ENCODE data around the gene PPP1CA.

Gene PPP1CA

GRCh38 chr11:67379061-67380058 lies 22.3 kb downstream of the PPP1CA start:
- peak; percentile 59 for ATAC-seq
- H3K36me3 Mint-ChIP-seq (ENCODE audit: low read depth): no peaks in the 10 kb centered on the region
- peaks cover 30% of the 10 kb centered on the region for H3K4me1 Mint-ChIP-seq
- no peak for DNase-seq
- H3K27ac Mint-ChIP-seq: no peak overlapping the region
- H3K4me3 Mint-ChIP-seq: no peak overlapping the region
- peaks cover 5% of the 10 kb centered on the region for H3K27me3 Mint-ChIP-seq
- H3K9me3 Mint-ChIP-seq: no peaks in the 10 kb centered on the region

DNA sequence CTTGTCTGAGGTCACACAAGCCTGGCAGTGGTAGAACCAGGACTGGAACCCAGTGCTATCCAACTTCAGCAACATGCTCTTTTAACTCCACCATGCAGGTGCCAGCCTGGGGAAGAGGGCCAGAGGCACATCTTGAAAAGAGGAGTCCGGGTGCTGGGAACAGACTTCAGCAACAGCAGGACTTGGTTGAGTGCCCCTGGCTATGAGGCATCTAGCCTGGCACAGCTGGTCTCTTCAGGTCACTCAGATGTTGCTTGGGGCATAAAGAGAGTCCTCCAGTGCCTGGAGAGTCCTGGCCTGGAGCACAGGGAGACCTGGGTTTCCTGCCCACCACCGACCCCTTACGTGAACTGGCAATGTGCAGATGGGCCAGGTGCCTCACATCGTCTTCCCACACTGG lies 23.1 kb downstream of the PPP1CA start:
- no peak for ATAC-seq
- Mint-ChIP-seq H3K4me3 (no peak overlapping the region), H3K4me1 (peaks cover 36% of the 10 kb centered on the region), H3K36me3 (ENCODE audit: low read depth) (no peaks in the 10 kb centered on the region), H3K9me3 (no peaks in the 10 kb centered on the region), H3K27ac (peak overlapping the region; percentile 35), H3K27me3 (peaks cover 11% of the 10 kb centered on the region)
- DNase-seq: no peak

- Mint-ChIP-seq H3K27me3 (peaks cover 11% of the 10 kb centered on the region), H3K27ac (no peak overlapping the region), H3K9me3 (no peaks in the 10 kb centered on the region), H3K36me3 (ENCODE audit: low read depth) (no peaks in the 10 kb centered on the region), H3K4me1 (peaks cover 36% of the 10 kb centered on the region), H3K4me3 (no peak overlapping the region)
- ATAC-seq (no peak), DNase-seq (no peak)
These were observed 24.5 kb downstream of the PPP1CA start for GRCh38 chr11:67376873-67377808.

DNA sequence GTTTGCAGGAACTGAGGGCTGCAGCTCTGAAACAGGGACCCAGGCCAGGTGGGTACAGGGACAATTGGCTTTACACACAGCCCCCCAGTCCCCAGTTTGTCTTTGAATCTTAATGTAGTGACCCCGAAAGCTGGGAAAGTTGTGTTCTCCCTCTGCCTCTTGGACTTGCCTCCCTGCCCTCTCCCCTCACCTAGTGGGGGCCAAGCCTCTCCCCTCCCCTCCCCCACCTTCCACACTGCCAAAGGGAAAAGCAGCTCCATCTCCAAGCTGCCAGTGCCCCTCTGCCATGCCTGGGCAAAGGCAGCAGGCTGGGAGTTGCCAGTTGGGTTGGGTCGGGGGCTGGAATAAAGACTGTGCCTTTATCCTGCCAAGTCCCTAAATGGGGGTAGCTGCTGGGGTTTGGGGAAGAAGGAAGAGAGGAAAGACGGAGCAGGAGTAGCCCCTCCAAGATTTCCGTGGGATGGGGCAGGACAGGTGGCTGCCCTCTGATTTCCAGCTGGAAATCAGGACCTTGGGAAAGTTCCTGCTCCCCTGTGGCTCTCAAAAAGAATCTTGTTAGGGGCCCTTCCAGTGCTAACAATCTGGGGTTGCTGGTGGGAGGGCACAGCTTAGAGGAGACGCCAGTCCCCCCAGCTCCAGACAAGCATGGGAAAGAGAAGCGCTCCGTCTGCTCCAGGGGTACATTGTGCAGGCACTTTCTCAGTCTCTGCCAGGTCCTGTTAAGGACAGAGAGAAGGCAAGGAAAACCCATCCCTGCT lies 25.4 kb downstream of the PPP1CA start:
- H3K27ac Mint-ChIP-seq: no peak overlapping the region
- H3K9me3 Mint-ChIP-seq: no peaks in the 10 kb centered on the region
- peaks cover 38% of the 10 kb centered on the region for H3K4me1 Mint-ChIP-seq
- no peak for ATAC-seq
- H3K27me3 Mint-ChIP-seq: peaks cover 18% of the 10 kb centered on the region
- no peak for DNase-seq
- H3K4me3 Mint-ChIP-seq: no peak overlapping the region
- H3K36me3 Mint-ChIP-seq (ENCODE audit: low read depth): no peaks in the 10 kb centered on the region

- peaks cover 37% of the 10 kb centered on the region for H3K4me1 Mint-ChIP-seq
- no peak overlapping the region for H3K4me3 Mint-ChIP-seq
- peaks cover 24% of the 10 kb centered on the region for H3K27me3 Mint-ChIP-seq
- no peak for ATAC-seq
- no peaks in the 10 kb centered on the region for H3K36me3 Mint-ChIP-seq (ENCODE audit: low read depth)
- DNase-seq: no peak
- no peaks in the 10 kb centered on the region for H3K9me3 Mint-ChIP-seq
- H3K27ac Mint-ChIP-seq: no peak overlapping the region
These were observed 26.2 kb downstream of the PPP1CA start for GRCh38 chr11:67375320-67376055.

GRCh38 chr11:67374571-67375281 lies 26.9 kb downstream of the PPP1CA start:
- Mint-ChIP-seq H3K36me3 (ENCODE audit: low read depth) (no peaks in the 10 kb centered on the region), H3K27me3 (peaks cover 26% of the 10 kb centered on the region), H3K4me3 (peak overlapping the region; percentile 87), H3K9me3 (no peaks in the 10 kb centered on the region), H3K4me1 (peaks cover 41% of the 10 kb centered on the region), H3K27ac (peak overlapping the region; percentile 79)
- ATAC-seq: no peak
- DNase-seq: no peak

DNA sequence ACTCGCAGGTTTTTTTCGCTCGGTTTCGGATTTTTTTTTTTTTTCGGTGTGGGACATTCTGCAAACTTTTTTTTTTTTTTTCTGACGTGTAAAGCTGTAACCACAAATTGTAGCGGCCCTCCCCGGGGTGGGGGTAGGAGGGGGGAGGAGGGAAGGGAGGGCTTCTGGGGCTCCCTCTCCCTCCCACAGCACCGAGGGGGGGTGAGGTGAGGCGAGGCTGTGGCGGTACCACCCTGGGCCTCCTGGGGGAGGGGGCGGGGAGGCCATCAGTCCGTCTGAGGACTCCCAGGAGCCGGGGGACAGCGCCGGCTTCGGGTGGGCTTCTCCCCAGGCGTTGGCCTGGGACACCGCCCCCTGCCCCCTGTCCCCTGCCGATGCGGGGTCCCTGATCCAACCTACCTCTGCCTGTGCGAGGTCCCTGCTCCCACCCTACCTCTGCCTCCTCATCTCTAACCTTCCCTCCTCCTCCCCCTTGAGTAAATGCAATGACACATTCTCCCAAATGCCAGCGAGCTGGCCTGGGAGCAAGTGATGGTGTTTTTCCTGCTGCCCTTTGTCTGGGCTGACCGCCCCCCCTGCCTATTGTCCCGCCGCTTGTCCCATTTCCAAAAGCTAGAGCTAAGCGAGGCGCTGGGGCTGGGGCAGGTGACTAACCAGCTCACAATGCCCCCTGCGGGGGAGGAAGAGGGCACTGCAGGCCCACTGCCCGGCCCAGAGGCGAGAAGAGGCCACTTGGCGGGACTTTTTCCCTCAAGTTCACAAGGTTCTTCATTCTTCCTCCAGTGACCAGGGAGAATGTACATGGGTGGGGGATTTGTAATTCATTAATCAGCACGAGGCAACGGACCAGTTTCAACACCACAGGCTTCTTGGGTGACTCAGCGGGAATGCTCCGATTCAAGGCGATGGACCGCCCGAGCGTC lies 27.7 kb downstream of the PPP1CA start:
- DNase-seq (peak; percentile 68), ATAC-seq (peak; percentile 60)
- Mint-ChIP-seq H3K4me1 (peaks cover 45% of the 10 kb centered on the region), H3K27ac (peak overlapping the region; percentile 88), H3K4me3 (peak overlapping the region; percentile 87), H3K27me3 (peaks cover 26% of the 10 kb centered on the region), H3K9me3 (no peaks in the 10 kb centered on the region), H3K36me3 (ENCODE audit: low read depth) (no peaks in the 10 kb centered on the region)

- Mint-ChIP-seq H3K9me3 (no peaks in the 10 kb centered on the region), H3K4me1 (peaks cover 47% of the 10 kb centered on the region), H3K27me3 (peaks cover 26% of the 10 kb centered on the region), H3K36me3 (ENCODE audit: low read depth) (no peaks in the 10 kb centered on the region), H3K4me3 (peak within 1 kb of the TSS; percentile 87), H3K27ac (peak within 1 kb of the TSS; percentile 88)
- DNase-seq (peak; percentile 42), ATAC-seq (peak; percentile 6)
These were observed 28.5 kb downstream of the PPP1CA start, which contains the start of gene CLCF1 for GRCh38 chr11:67372993-67373647. TSS of gene CLCF1 (minus strand) at chr11:67373598. CDS start at chr11:67373539, 59 bp downstream.

- Mint-ChIP-seq H3K36me3 (ENCODE audit: low read depth) (no peaks in the 10 kb centered on the region), H3K27ac (no peak overlapping the region), H3K9me3 (no peaks in the 10 kb centered on the region), H3K27me3 (peaks cover 28% of the 10 kb centered on the region), H3K4me3 (peak overlapping the region; percentile 75), H3K4me1 (peaks cover 54% of the 10 kb centered on the region)
- DNase-seq (no peak), ATAC-seq (no peak)
These were observed 29.2 kb downstream of the PPP1CA start for GRCh38 chr11:67372321-67372992.

- Mint-ChIP-seq H3K36me3 (ENCODE audit: low read depth) (no peaks in the 10 kb centered on the region), H3K27me3 (peaks cover 28% of the 10 kb centered on the region), H3K9me3 (no peaks in the 10 kb centered on the region), H3K4me1 (peaks cover 54% of the 10 kb centered on the region), H3K4me3 (peak overlapping the region; percentile 75), H3K27ac (no peak overlapping the region)
- DNase-seq (no peak), ATAC-seq (no peak)
These were observed 29.7 kb downstream of the PPP1CA start for GRCh38 chr11:67371911-67372320.

DNA sequence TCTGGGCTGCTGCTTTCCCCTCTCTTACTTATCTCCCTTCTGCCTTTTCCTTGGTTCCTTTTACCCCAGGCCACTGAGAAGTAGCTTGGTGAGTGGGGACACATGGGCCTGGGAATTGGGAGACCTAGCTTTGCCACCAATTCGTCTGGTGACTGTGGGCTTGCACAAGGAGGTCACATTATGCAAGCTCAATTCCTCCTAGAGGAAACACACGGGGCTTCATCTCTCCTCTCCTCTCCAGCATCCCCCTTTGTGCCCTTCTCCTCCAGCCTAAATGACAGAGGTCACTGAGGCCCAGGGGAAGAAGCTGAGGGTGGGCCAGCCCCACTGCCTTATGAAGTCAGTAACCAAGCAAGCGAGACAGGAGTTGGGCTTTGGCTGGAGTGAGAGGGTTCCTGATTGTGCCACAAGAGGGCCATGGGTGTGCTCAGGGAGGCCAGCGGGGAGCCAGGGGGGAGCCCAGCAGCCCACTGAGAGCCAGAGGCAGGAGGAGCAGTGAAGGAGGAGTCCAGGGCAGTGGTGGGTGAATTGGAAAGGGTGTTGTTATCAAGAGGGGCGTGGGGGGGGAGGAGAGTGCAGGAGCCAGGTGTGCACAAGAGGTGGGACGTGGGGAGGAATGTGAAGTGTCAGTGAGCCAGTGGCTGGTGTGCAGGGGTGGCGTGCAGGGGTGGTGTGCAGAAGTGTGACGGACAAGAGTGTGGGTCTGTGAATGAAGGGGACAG lies 30.3 kb downstream of the PPP1CA start:
- ATAC-seq (peak; percentile 17), DNase-seq (no peak)
- peaks cover 29% of the 10 kb centered on the region for H3K27me3 Mint-ChIP-seq
- no peaks in the 10 kb centered on the region for H3K9me3 Mint-ChIP-seq
- H3K27ac Mint-ChIP-seq: no peak overlapping the region
- peak overlapping the region; percentile 75 for H3K4me3 Mint-ChIP-seq
- no peaks in the 10 kb centered on the region for H3K36me3 Mint-ChIP-seq (ENCODE audit: low read depth)
- peaks cover 55% of the 10 kb centered on the region for H3K4me1 Mint-ChIP-seq

Measured in activated naive CD8-positive, alpha-beta T cell treated with anti-CD3 and anti-CD28 coated beads, Interleukin-2, amount 50 U/mL, for 24 hours (primary cell).